Measurements from ENCODE around the gene TAAR2.
"Not testable (repeated sequence)": the region's sequence is repeated elsewhere in the genome, so short reads cannot be mapped to it uniquely, and the experiment has no call there.

TAAR2 gene

GRCh38 chr6:132612449-132613108, 11.5 kb downstream of the TAAR2 start:
- DNase-seq (ENCODE audit: low read depth) = no peak

- DNase-seq (ENCODE audit: low read depth) = no peak
These were observed 12.5 kb downstream of the TAAR2 start for GRCh38 chr6:132611616-132612015.

- no peak for DNase-seq (ENCODE audit: low read depth)
These were observed 16.4 kb downstream of the TAAR2 start for GRCh38 chr6:132607544-132608233.

- DNase-seq (ENCODE audit: low read depth) = no peak
These were observed 19.4 kb downstream of the TAAR2 start for GRCh38 chr6:132604635-132605152.

GRCh38 chr6:132600900-132601299, 23.2 kb downstream of the TAAR2 start:
- not testable (repeated sequence) for DNase-seq (ENCODE audit: low read depth)

- no peak for DNase-seq (ENCODE audit: low read depth)
These were observed 25.6 kb downstream of the TAAR2 start for GRCh38 chr6:132598473-132598872.

GRCh38 chr6:132596201-132596600, 27.9 kb downstream of the TAAR2 start:
- DNase-seq (ENCODE audit: low read depth) = no peak

GRCh38 chr6:132592855-132593254, 31.2 kb downstream of the TAAR2 start:
- DNase-seq (ENCODE audit: low read depth) = no peak

GRCh38 chr6:132590362-132590761, 33.7 kb downstream of the TAAR2 start:
- DNase-seq (ENCODE audit: low read depth) = no peak

- no peak for DNase-seq (ENCODE audit: low read depth)
These were observed 34.6 kb downstream of the TAAR2 start, which contains the start of gene TAAR5 for GRCh38 chr6:132589454-132589853. Gene TAAR5, minus strand, starts transcription at chr6:132589741. Its CDS starts 55 bp downstream, at chr6:132589686.

- no peak for DNase-seq (ENCODE audit: low read depth)
These were observed 36.7 kb downstream of the TAAR2 start for GRCh38 chr6:132587424-132587823.

- no peak for DNase-seq (ENCODE audit: low read depth)
These were observed 39.4 kb downstream of the TAAR2 start for GRCh38 chr6:132584698-132585097.

GRCh38 chr6:132571774-132572173, 52.3 kb downstream of the TAAR2 start:
- no peak for DNase-seq (ENCODE audit: low read depth)

- DNase-seq (ENCODE audit: low read depth) = no peak
These were observed 53.8 kb downstream of the TAAR2 start, which contains the start of gene TAAR6 for GRCh38 chr6:132570221-132570777. Gene TAAR6, plus strand, starts transcription at chr6:132570322. Its CDS starts 0 bp downstream, at chr6:132570322.

- no peak for DNase-seq (ENCODE audit: low read depth)
These were observed 54.9 kb downstream of the TAAR2 start for GRCh38 chr6:132569170-132569569.

- no peak for DNase-seq (ENCODE audit: low read depth)
These were observed 55.5 kb downstream of the TAAR2 start for GRCh38 chr6:132568611-132569010.

- DNase-seq (ENCODE audit: low read depth) = no peak
These were observed 56.5 kb downstream of the TAAR2 start for GRCh38 chr6:132567566-132567965.

All from fibroblast of gingiva (primary cell).